HG02852 (cell line): Measurements from ENCODE around the gene ARHGAP12.
"Not testable (repeated sequence)": the region's sequence is repeated elsewhere in the genome, so short reads cannot be mapped to it uniquely, and the experiment has no call there.

Source experiments
- ATAC-seq: cut with Tn5 transposase; IDR thresholded peaks from one replicate; pipeline ENCODE4 v1.9.1; 2021; ENCODE audit warnings: mild to moderate bottlenecking, moderate library complexity; ENCODE audit not compliant: unreplicated experiment

The ARHGAP12 gene

GRCh38 chr10:31774299-31774900 is 154.2 kb downstream of the ARHGAP12 start:
- ATAC-seq = no peak

GRCh38 chr10:31773749-31774298 is 154.8 kb downstream of the ARHGAP12 start:
- ATAC-seq = no peak

GRCh38 chr10:31771331-31771831 is 157.2 kb downstream of the ARHGAP12 start:
- ATAC-seq = no peak

GRCh38 chr10:31770307-31770902 is 158.2 kb downstream of the ARHGAP12 start:
- no peak for ATAC-seq

- ATAC-seq = no peak
These were observed 159.1 kb downstream of the ARHGAP12 start for GRCh38 chr10:31769564-31769963.

- not testable (repeated sequence) for ATAC-seq
These were observed 159.7 kb downstream of the ARHGAP12 start for GRCh38 chr10:31768935-31769334.

GRCh38 chr10:31768467-31768866 is 160.2 kb downstream of the ARHGAP12 start:
- no peak for ATAC-seq

- ATAC-seq = no peak
These were observed 163.1 kb downstream of the ARHGAP12 start for GRCh38 chr10:31765541-31765940.

GRCh38 chr10:31762316-31762715 is 166.3 kb downstream of the ARHGAP12 start:
- no peak for ATAC-seq

GRCh38 chr10:31761156-31761555 is 167.5 kb downstream of the ARHGAP12 start:
- ATAC-seq = no peak

GRCh38 chr10:31760674-31761081 is 168.0 kb downstream of the ARHGAP12 start:
- no peak for ATAC-seq

- ATAC-seq = peak; percentile 95
These were observed 168.6 kb downstream of the ARHGAP12 start for GRCh38 chr10:31759799-31760626.

GRCh38 chr10:31759124-31759798 is 169.4 kb downstream of the ARHGAP12 start:
- no peak for ATAC-seq

- ATAC-seq = no peak
These were observed 170.1 kb downstream of the ARHGAP12 start for GRCh38 chr10:31758495-31758894.

GRCh38 chr10:31757831-31758230 is 170.8 kb downstream of the ARHGAP12 start:
- no peak for ATAC-seq

GRCh38 chr10:31757386-31757791 is 171.2 kb downstream of the ARHGAP12 start:
- no peak for ATAC-seq

- ATAC-seq = no peak
These were observed 171.9 kb downstream of the ARHGAP12 start for GRCh38 chr10:31756729-31757110.

GRCh38 chr10:31756101-31756728 is 172.4 kb downstream of the ARHGAP12 start:
- no peak for ATAC-seq
